Muscle of leg (tissue), 11 donors: ENCODE data around the gene C11orf65. TPM values are rescaled to one million over a fixed set of nuclear protein-coding genes. Genes with fewer than 3 reads are reported as not detected.

Source experiments
- DNase-seq: peaks from one replicate; pipeline ENCODE4 v3.0.0; 2013
- H3K27ac ChIP-seq: one replicate; pipeline ENCODE4 v1.5.1; 2013; ENCODE audit warnings: mild to moderate bottlenecking, low read length, control low read depth
- H3K27me3 ChIP-seq: one replicate; pipeline ENCODE4 v1.6.1; 2013; ENCODE audit warnings: low read length; ENCODE audit not compliant: control insufficient read depth, insufficient read depth
- H3K36me3 ChIP-seq: one replicate; pipeline ENCODE4 v1.6.1; 2013; ENCODE audit warnings: low read length; ENCODE audit not compliant: control insufficient read depth, insufficient read depth
- H3K4me1 ChIP-seq: one replicate; pipeline ENCODE4 v1.6.1; 2013; ENCODE audit warnings: low read length; ENCODE audit not compliant: control insufficient read depth, insufficient read depth
- H3K4me3 ChIP-seq: one replicate; pipeline ENCODE4 v1.5.1; 2013; ENCODE audit warnings: low read length, control low read depth
- H3K9me3 ChIP-seq: replicated peaks from 2 replicates; pipeline ENCODE4 v1.6.1; 2013; ENCODE audit warnings: low read depth, low read length; ENCODE audit not compliant: control insufficient read depth
- WGBS: methylation state at CpG from one replicate; pipeline ENCODE4 v1.1.5; 2013; ENCODE audit warnings: missing lambda C conversion rate; ENCODE audit not compliant: insufficient coverage; 5-methylcytosine and 5-hydroxymethylcytosine counted together
- polyA plus RNA-seq, 8 donors: library from polyadenylated mRNA; unstranded; fragments of 120-200 nt; gene quantifications; one replicate each; pipeline versions ENCODE4 v1.2.1 to v1.2.3, GENCODE V29; 2013; ENCODE audit warnings: inconsistent platforms in 1 of 8, low replicate concordance in 1 of 8; ENCODE audit not compliant: insufficient read length in 8 of 8, insufficient read depth in 1 of 8
- total RNA-seq: library from RNA; stranded (reverse); fragments of 120-200 nt; gene quantifications from one replicate; pipeline ENCODE4 v1.2.4, GENCODE V29; 2013

Gene C11orf65
- total and polyA plus RNA-seq, 9 donors = 0.15 to 1.1 (median 0.65) TPM

DNA sequence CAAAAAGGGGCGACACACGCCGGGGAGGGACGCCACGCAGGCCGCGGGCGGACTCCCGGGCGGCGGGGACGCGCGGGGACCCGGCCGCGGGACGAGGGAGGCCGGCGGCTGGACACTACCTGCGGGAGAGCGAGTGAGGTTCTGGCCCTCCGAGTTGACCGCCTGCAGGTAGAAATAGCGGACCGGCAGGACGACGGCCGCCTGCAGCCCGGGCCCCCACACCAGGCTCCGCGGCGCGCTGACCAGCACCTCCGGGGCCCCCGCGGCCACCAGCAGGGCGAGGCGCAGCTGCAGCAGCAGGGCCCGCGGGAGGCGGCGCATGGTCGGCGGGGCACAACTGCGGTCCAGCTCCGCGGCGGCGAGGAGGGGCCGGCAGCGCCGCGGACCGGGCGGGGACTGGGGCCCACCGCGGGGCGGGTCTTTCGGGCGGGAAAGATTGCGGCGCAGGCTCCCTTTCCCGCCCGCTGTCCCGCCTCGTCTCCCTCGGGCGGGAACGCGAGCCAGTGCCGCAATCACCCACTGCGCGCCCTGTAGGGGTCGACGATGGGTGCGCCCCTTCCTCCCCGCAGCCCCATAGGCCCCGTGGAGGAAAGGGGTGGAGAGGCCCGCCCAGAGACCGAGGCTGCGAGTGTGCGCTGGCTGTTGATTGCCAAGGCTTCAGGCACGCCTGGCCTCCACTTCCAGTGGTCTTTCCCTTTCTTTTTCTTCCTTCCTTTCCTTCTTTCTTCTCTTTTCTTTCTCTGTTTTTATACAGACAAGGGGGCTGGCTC lies 30.9 kb upstream of the C11orf65 start, which contains the start of gene POGLUT3:
TSS of gene POGLUT3 (minus strand) at position 339 of the 770 bp plus-strand sequence. CDS start at position 321, 18 bp downstream.
- Histone ChIP-seq H3K27me3 (no peaks in the 10 kb centered on the region), H3K27ac (peak within 1 kb of the TSS; percentile 96), H3K4me3 (peak within 1 kb of the TSS; percentile 77), H3K4me1 (peaks cover 7% of the 10 kb centered on the region), H3K9me3 (no peaks in the 10 kb centered on the region), H3K36me3 (peaks cover 4% of the 10 kb centered on the region)
- WGBS = under 1% methylated on average over 75 of the region's 84 CpGs
- peak; percentile 85 for DNase-seq

DNA sequence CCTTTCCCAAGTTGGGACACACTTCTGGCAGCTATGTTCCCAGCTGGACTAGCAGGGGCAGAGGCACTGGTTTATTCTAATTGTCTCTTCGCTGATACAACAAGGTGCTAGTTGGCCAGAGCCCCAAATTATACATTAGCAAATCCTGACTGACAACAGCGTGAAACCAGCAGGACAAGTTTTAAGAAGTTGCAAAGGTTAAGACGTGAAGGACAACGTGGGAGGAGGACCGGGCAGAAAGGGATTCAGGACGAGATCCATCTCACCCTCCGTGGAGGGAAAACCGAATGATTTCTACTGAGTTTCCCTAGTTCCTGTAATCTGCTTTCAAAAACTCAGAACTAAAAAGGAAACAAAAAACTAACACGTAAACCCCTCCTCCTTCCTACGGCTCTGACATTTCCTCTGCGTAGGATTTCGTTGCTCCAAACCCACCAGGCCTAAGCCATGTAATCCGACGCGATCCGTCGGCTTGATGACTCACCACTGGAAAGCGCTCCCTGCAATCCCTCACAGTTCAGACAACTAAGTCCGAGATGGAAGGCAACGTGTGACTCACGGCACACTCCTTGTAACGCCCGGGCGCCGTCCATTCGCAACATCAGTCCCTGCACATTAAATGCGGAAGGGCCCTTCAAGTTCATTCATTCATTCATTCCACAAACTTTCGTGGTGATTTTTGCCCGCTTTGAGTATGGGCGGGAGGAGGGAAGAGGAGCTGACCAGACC lies 30.2 kb upstream of the C11orf65 start:
- H3K27ac ChIP-seq = peak overlapping the region; percentile 92
- peaks cover 4% of the 10 kb centered on the region for H3K36me3 ChIP-seq
- no peaks in the 10 kb centered on the region for H3K27me3 ChIP-seq
- no peaks in the 10 kb centered on the region for H3K9me3 ChIP-seq
- H3K4me1 ChIP-seq = peaks cover 7% of the 10 kb centered on the region
- peak overlapping the region; percentile 67 for H3K4me3 ChIP-seq
- peak; percentile 99 for DNase-seq
- WGBS = 0% methylated on average over 19 of the region's 30 CpGs

DNA sequence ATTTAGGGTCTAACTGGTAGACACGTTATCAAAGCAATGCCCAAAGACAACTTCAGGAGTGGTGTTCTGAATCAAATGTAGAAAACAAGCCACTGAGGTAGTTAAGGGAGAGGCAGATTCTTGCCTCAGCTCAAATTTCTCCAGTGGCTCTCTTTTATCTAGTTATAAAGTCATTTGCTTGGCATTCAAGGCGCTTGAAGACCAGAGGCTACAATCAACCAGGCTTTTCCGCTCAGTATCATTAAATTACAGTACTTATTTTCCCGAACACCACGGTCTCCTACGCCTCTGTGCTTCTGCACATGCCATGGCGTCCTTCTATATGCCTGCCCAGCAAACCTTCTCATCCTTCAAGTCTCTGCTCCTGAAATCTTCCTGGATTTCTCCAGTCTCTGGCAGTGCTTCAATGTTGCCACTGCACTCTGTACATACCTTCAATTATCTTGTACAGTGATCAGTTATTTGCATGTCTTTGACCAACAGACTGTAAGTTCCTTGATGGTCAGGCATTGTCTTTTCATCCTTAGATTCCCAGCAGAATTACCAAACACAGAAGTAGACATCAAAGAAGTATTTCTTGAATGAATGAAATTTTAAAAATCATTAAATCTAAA lies 29.4 kb upstream of the C11orf65 start:
- 60% methylated on average over 6 of the region's 7 CpGs for WGBS
- Histone ChIP-seq H3K4me1 (peaks cover 7% of the 10 kb centered on the region), H3K27me3 (no peaks in the 10 kb centered on the region), H3K27ac (peak overlapping the region; percentile 92), H3K4me3 (peak overlapping the region; percentile 67), H3K36me3 (peaks cover 4% of the 10 kb centered on the region), H3K9me3 (no peaks in the 10 kb centered on the region)
- DNase-seq = peak; percentile 22

DNA sequence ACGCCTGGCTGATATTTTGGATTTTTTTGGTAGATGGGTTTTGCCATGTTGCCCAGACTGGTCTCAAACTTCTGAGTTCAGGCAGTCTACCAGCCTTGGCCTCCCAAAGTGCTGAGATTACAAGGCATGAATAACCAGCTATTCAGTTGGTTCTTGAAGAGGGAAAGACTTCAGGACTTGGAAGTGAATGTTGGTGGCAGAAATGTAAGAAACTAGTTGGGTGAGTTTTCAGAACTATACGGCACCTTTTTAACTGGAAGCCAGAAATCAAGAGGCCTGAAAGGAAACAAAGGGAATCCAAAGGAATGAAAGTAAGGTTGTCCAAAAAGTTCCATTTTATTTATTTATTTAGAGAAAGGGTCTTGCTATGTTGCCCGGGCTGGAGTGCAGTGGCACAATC lies 28.0 kb upstream of the C11orf65 start:
- 93% methylated on average over 2 of the region's 3 CpGs for WGBS
- H3K4me3 ChIP-seq = no peak overlapping the region
- H3K36me3 ChIP-seq = peaks cover 6% of the 10 kb centered on the region
- no peak overlapping the region for H3K27ac ChIP-seq
- H3K4me1 ChIP-seq = peaks cover 7% of the 10 kb centered on the region
- H3K27me3 ChIP-seq = no peaks in the 10 kb centered on the region
- no peaks in the 10 kb centered on the region for H3K9me3 ChIP-seq
- no peak for DNase-seq

DNA sequence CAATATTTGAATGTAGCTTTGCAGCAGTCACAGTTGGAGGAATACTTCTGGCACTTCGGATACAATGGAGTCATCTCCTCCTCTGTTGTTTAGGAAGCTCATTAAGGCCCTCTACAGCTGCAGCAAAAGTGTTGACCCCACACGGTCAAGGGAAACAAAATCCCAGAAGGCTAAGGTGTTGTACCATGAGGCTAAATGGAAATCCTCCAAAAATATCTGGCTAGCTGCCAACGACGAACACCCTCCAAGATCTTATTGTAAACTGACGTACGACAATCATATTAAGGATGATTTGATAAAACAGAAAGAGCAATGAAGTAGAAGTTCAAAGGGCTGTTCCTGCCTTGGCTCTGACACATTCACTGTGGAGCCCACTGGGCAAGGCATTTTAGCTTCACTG lies 26.9 kb upstream of the C11orf65 start:
- H3K9me3 ChIP-seq = no peaks in the 10 kb centered on the region
- H3K27me3 ChIP-seq = no peaks in the 10 kb centered on the region
- DNase-seq = peak; percentile 13
- peaks cover 12% of the 10 kb centered on the region for H3K36me3 ChIP-seq
- 60% methylated on average over 1 of the region's 6 CpGs for WGBS
- H3K4me1 ChIP-seq = peaks cover 7% of the 10 kb centered on the region
- no peak overlapping the region for H3K4me3 ChIP-seq
- H3K27ac ChIP-seq = no peak overlapping the region

DNA sequence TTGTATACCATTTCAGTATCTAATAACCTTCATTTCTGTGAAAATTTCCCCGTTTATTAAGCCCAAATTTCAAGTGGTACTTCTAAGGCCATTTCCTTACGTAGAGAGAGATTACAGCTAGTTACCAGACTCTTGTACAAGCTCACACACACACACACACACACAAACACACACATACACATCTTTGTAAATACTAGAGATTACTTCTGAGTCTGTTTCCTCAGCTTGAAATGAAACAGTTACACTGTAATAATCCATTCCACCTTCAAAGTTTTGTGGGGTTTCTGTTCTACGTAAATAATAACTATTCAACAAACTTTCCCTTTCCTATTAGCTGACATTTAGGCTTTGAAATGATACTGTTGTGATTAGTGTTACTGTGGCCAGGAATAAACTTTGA lies 24.6 kb upstream of the C11orf65 start:
- no peak overlapping the region for H3K4me3 ChIP-seq
- 83% methylated on average over 1 of the region's 3 CpGs for WGBS

DNA sequence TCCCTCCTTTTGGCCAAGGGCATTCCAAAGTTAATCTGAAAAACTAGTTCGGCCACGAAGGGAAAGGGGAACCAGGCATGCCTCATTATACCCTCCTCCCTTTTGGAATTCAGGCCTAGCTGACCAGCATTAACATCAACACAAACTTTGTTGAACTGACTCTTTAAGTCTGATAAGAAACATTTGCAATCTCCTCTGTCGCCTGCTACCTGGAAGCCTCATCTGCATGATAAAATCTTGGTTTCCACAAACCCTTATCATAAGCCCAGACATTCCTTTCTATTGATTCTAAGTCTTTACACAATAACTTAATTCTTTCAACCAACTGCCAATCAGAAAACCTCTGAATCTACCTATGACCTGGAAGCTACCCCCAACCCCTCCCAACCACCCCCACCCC lies 19.5 kb upstream of the C11orf65 start:
- DNase-seq = no peak
- Histone ChIP-seq H3K27ac (no peak overlapping the region), H3K9me3 (no peaks in the 10 kb centered on the region), H3K36me3 (peaks cover 54% of the 10 kb centered on the region), H3K27me3 (no peaks in the 10 kb centered on the region), H3K4me3 (no peak overlapping the region), H3K4me1 (no peaks in the 10 kb centered on the region)
- 87% methylated on average over 3 of the region's 3 CpGs for WGBS

More for the DNA sequence above, 24.6 kb upstream of the C11orf65 start:
- Histone ChIP-seq H3K36me3 (peaks cover 24% of the 10 kb centered on the region), H3K27ac (no peak overlapping the region), H3K27me3 (no peaks in the 10 kb centered on the region), H3K9me3 (no peaks in the 10 kb centered on the region), H3K4me1 (peaks cover 4% of the 10 kb centered on the region)
- DNase-seq = no peak

DNA sequence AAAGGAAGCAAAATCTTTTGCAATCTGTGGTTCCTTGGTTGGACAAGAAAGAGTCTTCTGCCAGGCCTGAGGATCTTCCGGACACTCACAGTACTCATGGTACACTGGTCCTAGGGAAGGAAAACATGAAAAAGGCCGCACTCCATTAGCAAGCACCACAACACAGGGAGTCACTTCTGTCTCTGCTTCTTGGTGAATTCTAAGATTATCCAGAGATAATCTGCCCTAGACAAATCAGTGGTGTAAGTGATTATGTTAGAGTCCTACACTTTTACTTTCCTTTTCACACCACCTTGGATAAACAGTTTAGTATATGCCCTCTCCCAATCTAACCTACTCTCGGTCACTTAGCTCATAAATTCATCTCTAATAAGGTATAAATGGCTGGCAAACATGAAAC lies 19.0 kb upstream of the C11orf65 start:
- H3K36me3 ChIP-seq = peaks cover 55% of the 10 kb centered on the region
- H3K27ac ChIP-seq = no peak overlapping the region
- no peaks in the 10 kb centered on the region for H3K4me1 ChIP-seq
- DNase-seq = no peak
- H3K27me3 ChIP-seq = no peaks in the 10 kb centered on the region
- no peaks in the 10 kb centered on the region for H3K9me3 ChIP-seq
- WGBS = no CpG with 5 or more reads among the region's 3 CpGs
- H3K4me3 ChIP-seq = no peak overlapping the region

DNA sequence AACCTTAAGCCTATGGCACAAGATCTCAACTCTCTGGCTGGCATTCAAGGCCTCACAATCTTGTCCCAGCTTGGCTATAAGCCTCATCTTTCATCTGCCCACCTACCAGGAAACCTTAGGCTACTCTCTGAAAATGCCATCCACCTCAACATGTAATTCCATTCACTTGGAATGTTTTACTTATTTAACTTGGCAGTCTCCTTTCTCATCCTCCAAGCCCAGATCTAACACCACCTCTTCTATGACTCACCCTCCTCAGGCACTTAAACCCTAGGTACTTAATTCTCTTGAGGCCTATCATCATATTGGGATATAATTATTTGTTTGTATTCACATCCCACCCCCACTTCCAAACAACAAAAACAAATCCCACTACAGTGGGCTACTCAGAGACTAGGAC lies 15.8 kb upstream of the C11orf65 start:
- H3K4me1 ChIP-seq = no peaks in the 10 kb centered on the region
- no peaks in the 10 kb centered on the region for H3K9me3 ChIP-seq
- no peaks in the 10 kb centered on the region for H3K27me3 ChIP-seq
- H3K27ac ChIP-seq = no peak overlapping the region
- DNase-seq = no peak
- no peak overlapping the region for H3K4me3 ChIP-seq
- peaks cover 47% of the 10 kb centered on the region for H3K36me3 ChIP-seq
